CD8-positive, alpha-beta memory T cell (primary cell): ENCODE results near the gene A3GALT2. TPM values are rescaled to one million over a fixed set of nuclear protein-coding genes. Genes with fewer than 3 reads are reported as not detected.
A peak's percentile ranks its signal among the peaks of the same experiment; 100 is the strongest.

Experiments used
- CTCF ChIA-PET: fragments of 350-600 bp; sonication (Branson Sonifier 250); formaldehyde crosslinking; loops from one replicate; lab custom pipeline; 2021; ENCODE audit warnings: antibody characterized with exemption; lab: Charles Lee
- POLR2A ChIA-PET: fragments of 350-600 bp; sonication (Branson Sonifier 250); formaldehyde crosslinking; loops from one replicate; lab custom pipeline; 2021; ENCODE audit warnings: antibody characterized with exemption; lab: Charles Lee
- DNase-seq, 5 donors: peaks; one replicate each; pipeline versions ENCODE4 v3.0.0 to v3.0.0-alpha.2; 2020 to 2022; ENCODE audit warnings: mixed read lengths in 1 of 5
- H3K27ac ChIP-seq: one replicate; pipeline ENCODE4 v1.7.0; 2013; ENCODE audit warnings: low read depth, mild to moderate bottlenecking, low read length, moderate library complexity
- H3K27me3 ChIP-seq: 2 replicates; pipeline ENCODE4 v1.7.0; 2013; ENCODE audit warnings: low read length, mild to moderate bottlenecking; ENCODE audit not compliant: insufficient read depth, poor library complexity, severe bottlenecking
- H3K36me3 ChIP-seq: 2 replicates; pipeline ENCODE4 v1.7.0; 2013; ENCODE audit warnings: mild to moderate bottlenecking, low read length, moderate library complexity; ENCODE audit not compliant: insufficient read depth
- H3K4me1 ChIP-seq: 2 replicates; pipeline ENCODE4 v1.7.0; 2013; ENCODE audit warnings: mild to moderate bottlenecking, low read length, moderate library complexity; ENCODE audit not compliant: insufficient read depth
- H3K4me3 ChIP-seq: 2 replicates; pipeline ENCODE4 v1.7.0; 2013; ENCODE audit warnings: mild to moderate bottlenecking, low read length
- H3K9me3 ChIP-seq: 2 replicates; pipeline ENCODE4 v1.7.0; 2013; ENCODE audit warnings: mild to moderate bottlenecking, low read length
- H3K27ac Mint-ChIP-seq, 8 donors: one replicate each; pipeline ENCODE4 v1.8.0; 2020 to 2021; ENCODE audit warnings: mixed read lengths in 8 of 8, mild to moderate bottlenecking in 6 of 8, inconsistent platforms in 3 of 8, moderate library complexity in 3 of 8
- H3K27me3 Mint-ChIP-seq, 2 donors: one replicate each; pipeline ENCODE4 v1.8.0; 2020 to 2021; ENCODE audit warnings: mixed read lengths in 2 of 2, mild to moderate bottlenecking in 1 of 2, moderate library complexity in 1 of 2
- H3K36me3 Mint-ChIP-seq, 3 donors: one replicate each; pipeline ENCODE4 v1.8.0; 2020 to 2021; ENCODE audit warnings: mixed read lengths in 3 of 3, inconsistent platforms in 1 of 3, mild to moderate bottlenecking in 1 of 3
- H3K4me1 Mint-ChIP-seq, 3 donors: one replicate each; pipeline ENCODE4 v1.8.0; 2020 to 2021; ENCODE audit warnings: mixed read lengths in 3 of 3, inconsistent platforms in 1 of 3, mild to moderate bottlenecking in 1 of 3
- H3K4me3 Mint-ChIP-seq, 7 donors: one replicate each; pipeline ENCODE4 v1.8.0; 2020 to 2021; ENCODE audit warnings: mixed read lengths in 7 of 7, mild to moderate bottlenecking in 6 of 7, moderate library complexity in 4 of 7, inconsistent platforms in 2 of 7
- H3K9me3 Mint-ChIP-seq, 5 donors: one replicate each; pipeline ENCODE4 v1.8.0; 2020 to 2022; ENCODE audit warnings: mixed read lengths in 5 of 5, mild to moderate bottlenecking in 3 of 5, moderate library complexity in 2 of 5, inconsistent platforms in 1 of 5
- polyA plus RNA-seq: library from polyadenylated mRNA; unstranded; fragments of 300-500 nt; fragmentation: Illumina TruSeq; gene quantifications from one replicate; pipeline ENCODE4 v1.2.3, GENCODE V29; 2021
- total RNA-seq, 2 experiments: library from RNA; stranded (reverse); gene quantifications; one replicate each; pipeline ENCODE4 v1.2.3, GENCODE V29; 2021

Gene A3GALT2
- not detected for total RNA-seq
- not detected for polyA plus RNA-seq

GRCh38 chr1:33320619-33321165 lies at the start of gene A3GALT2:
TSS of gene A3GALT2 (minus strand) at chr1:33321098. CDS start at chr1:33321098, 0 bp downstream.
- Mint-ChIP-seq H3K4me3 (no peak within 1 kb of the TSS), H3K9me3 (no peaks in the 10 kb centered on the region), H3K27me3 (peaks cover 0 to 3% of the 10 kb centered on the region in 2 donors), H3K36me3 (peaks cover 1 to 34% (median 8%) of the 10 kb centered on the region in 3 donors), H3K27ac (peak within 1 kb of the TSS in 3 of 8 donors; percentile 13 to 70 (median 44)), H3K4me1 (peaks cover 0 to under 1% (median 0%) of the 10 kb centered on the region in 3 donors)
- ChIA-PET POLR2A (no interaction called here), CTCF (interaction anchor here (1.1 kb wide), 1 partner anchor 25 kb away, joined by 3 read pairs; no protein-coding TSS in a partner anchor)
- H3K9me3 ChIP-seq = no peaks in the 10 kb centered on the region
- no peaks in the 10 kb centered on the region for H3K4me1 ChIP-seq
- no peak for DNase-seq
- no peak within 1 kb of the TSS for H3K4me3 ChIP-seq
- H3K36me3 ChIP-seq = peaks cover 13% of the 10 kb centered on the region
- H3K27me3 ChIP-seq = no peaks in the 10 kb centered on the region
- no peak within 1 kb of the TSS for H3K27ac ChIP-seq

- no peaks in the 10 kb centered on the region for H3K9me3 ChIP-seq
- H3K36me3 ChIP-seq = no peaks in the 10 kb centered on the region
- Mint-ChIP-seq H3K4me1 (peaks cover 0 to 3% (median 1%) of the 10 kb centered on the region in 3 donors), H3K27ac (peak overlapping the region in 1 of 8 donors; percentile 64), H3K9me3 (no peaks in the 10 kb centered on the region), H3K4me3 (no peak overlapping the region), H3K36me3 (no peaks in the 10 kb centered on the region), H3K27me3 (peaks cover 4 to 5% of the 10 kb centered on the region in 2 donors)
- CTCF ChIA-PET = interaction anchor here (1.5 to 5.6 kb wide), 3 partner anchors 20 to 76 kb away, joined by 3 to 75 read pairs (median 7); no protein-coding TSS in a partner anchor
- no peaks in the 10 kb centered on the region for H3K4me1 ChIP-seq
- H3K4me3 ChIP-seq = no peak overlapping the region
- DNase-seq = no peak
- POLR2A ChIA-PET = interaction anchor here (0.5 kb wide), 1 partner anchor 719 kb away, joined by 3 read pairs; the partner anchor contains the start of gene RBBP4
- no peaks in the 10 kb centered on the region for H3K27me3 ChIP-seq
- H3K27ac ChIP-seq = no peak overlapping the region
These were observed 49.4 kb upstream of the A3GALT2 start for GRCh38 chr1:33370301-33370700.

GRCh38 chr1:33369764-33370163 lies 48.9 kb upstream of the A3GALT2 start:
- H3K4me3 Mint-ChIP-seq = no peak overlapping the region
- H3K9me3 ChIP-seq = no peaks in the 10 kb centered on the region
- H3K27me3 ChIP-seq = no peaks in the 10 kb centered on the region
- no peak overlapping the region for H3K27ac ChIP-seq
- H3K4me1 ChIP-seq = no peaks in the 10 kb centered on the region
- H3K9me3 Mint-ChIP-seq = no peaks in the 10 kb centered on the region
- ChIA-PET CTCF (interaction anchor here (1.5 to 5.6 kb wide), 3 partner anchors 20 to 76 kb away, joined by 3 to 75 read pairs (median 7); no protein-coding TSS in a partner anchor), POLR2A (interaction anchor here (0.5 kb wide), 1 partner anchor 719 kb away, joined by 3 read pairs; the partner anchor contains the start of gene RBBP4)
- no peaks in the 10 kb centered on the region for H3K36me3 Mint-ChIP-seq
- H3K27ac Mint-ChIP-seq = no peak overlapping the region
- H3K4me1 Mint-ChIP-seq = peaks cover 0 to 3% (median 1%) of the 10 kb centered on the region in 3 donors
- H3K27me3 Mint-ChIP-seq = peaks cover 4 to 5% of the 10 kb centered on the region in 2 donors
- no peaks in the 10 kb centered on the region for H3K36me3 ChIP-seq
- no peak for DNase-seq
- H3K4me3 ChIP-seq = no peak overlapping the region

- POLR2A ChIA-PET = no interaction called here
- no peak for DNase-seq
- H3K36me3 ChIP-seq = no peaks in the 10 kb centered on the region
- Mint-ChIP-seq H3K4me1 (peaks cover 0 to 3% (median 1%) of the 10 kb centered on the region in 3 donors), H3K27ac (no peak overlapping the region), H3K9me3 (no peaks in the 10 kb centered on the region), H3K36me3 (no peaks in the 10 kb centered on the region), H3K4me3 (no peak overlapping the region), H3K27me3 (peaks cover 5 to 7% of the 10 kb centered on the region in 2 donors)
- no peak overlapping the region for H3K4me3 ChIP-seq
- H3K4me1 ChIP-seq = no peaks in the 10 kb centered on the region
- CTCF ChIA-PET = interaction anchor here (2.1 to 5.6 kb wide), 2 partner anchors 72 to 75 kb away, joined by 7 to 75 read pairs; no protein-coding TSS in a partner anchor
- no peaks in the 10 kb centered on the region for H3K27me3 ChIP-seq
- H3K27ac ChIP-seq = no peak overlapping the region
- no peaks in the 10 kb centered on the region for H3K9me3 ChIP-seq
These were observed 48.2 kb upstream of the A3GALT2 start for GRCh38 chr1:33369081-33369480.

GRCh38 chr1:33368431-33368830 lies 47.5 kb upstream of the A3GALT2 start:
- ChIA-PET CTCF (interaction anchor here (1.5 to 5.6 kb wide), 2 partner anchors 71 to 75 kb away, joined by 3 to 75 read pairs; no protein-coding TSS in a partner anchor), POLR2A (no interaction called here)
- Mint-ChIP-seq H3K4me1 (peaks cover 0 to 3% (median 1%) of the 10 kb centered on the region in 3 donors), H3K27ac (no peak overlapping the region), H3K36me3 (no peaks in the 10 kb centered on the region), H3K9me3 (no peaks in the 10 kb centered on the region), H3K27me3 (peaks cover 5 to 8% of the 10 kb centered on the region in 2 donors), H3K4me3 (no peak overlapping the region)
- Histone ChIP-seq H3K9me3 (no peaks in the 10 kb centered on the region), H3K27me3 (no peaks in the 10 kb centered on the region), H3K4me3 (no peak overlapping the region), H3K4me1 (no peaks in the 10 kb centered on the region), H3K27ac (no peak overlapping the region), H3K36me3 (no peaks in the 10 kb centered on the region)
- no peak for DNase-seq

- Mint-ChIP-seq H3K4me3 (no peak overlapping the region), H3K27me3 (peaks cover 5 to 8% of the 10 kb centered on the region in 2 donors), H3K36me3 (no peaks in the 10 kb centered on the region), H3K4me1 (peaks cover 0 to 3% (median 1%) of the 10 kb centered on the region in 3 donors), H3K27ac (peak overlapping the region in 2 of 8 donors; percentile 8 to 33), H3K9me3 (no peaks in the 10 kb centered on the region)
- ChIA-PET CTCF (interaction anchor here (1.3 to 5.6 kb wide), 4 partner anchors 32 to 80 kb away, joined by 3 to 75 read pairs (median 4); no protein-coding TSS in a partner anchor), POLR2A (no interaction called here)
- Histone ChIP-seq H3K27me3 (no peaks in the 10 kb centered on the region), H3K9me3 (no peaks in the 10 kb centered on the region), H3K27ac (no peak overlapping the region), H3K4me1 (no peaks in the 10 kb centered on the region), H3K36me3 (no peaks in the 10 kb centered on the region), H3K4me3 (no peak overlapping the region)
- DNase-seq = peak; percentile 71 to 87 (median 78)
These were observed 46.8 kb upstream of the A3GALT2 start for GRCh38 chr1:33367485-33368405.

- peaks cover 5 to 10% of the 10 kb centered on the region in 2 donors for H3K27me3 Mint-ChIP-seq
- H3K27me3 ChIP-seq = no peaks in the 10 kb centered on the region
- no peak overlapping the region for H3K27ac ChIP-seq
- no peaks in the 10 kb centered on the region for H3K9me3 Mint-ChIP-seq
- no peak for DNase-seq
- no peaks in the 10 kb centered on the region for H3K36me3 ChIP-seq
- H3K4me1 Mint-ChIP-seq = peaks cover 0 to 3% (median 1%) of the 10 kb centered on the region in 3 donors
- no peaks in the 10 kb centered on the region for H3K36me3 Mint-ChIP-seq
- H3K9me3 ChIP-seq = no peaks in the 10 kb centered on the region
- no peak overlapping the region for H3K4me3 ChIP-seq
- H3K27ac Mint-ChIP-seq = peak overlapping the region in 1 of 8 donors; percentile 72
- H3K4me3 Mint-ChIP-seq = no peak overlapping the region
- no peaks in the 10 kb centered on the region for H3K4me1 ChIP-seq
- ChIA-PET CTCF (interaction anchor here (1.1 to 5.6 kb wide), 5 partner anchors 10 to 79 kb away, joined by 3 to 75 read pairs (median 4); no protein-coding TSS in a partner anchor), POLR2A (no interaction called here)
These were observed 46.0 kb upstream of the A3GALT2 start for GRCh38 chr1:33366762-33367484.
